ENCODE data around the gene TMEM179. TPM values are rescaled to one million over a fixed set of nuclear protein-coding genes. Genes with fewer than 3 reads are reported as not detected.

TMEM179 gene
- polyA plus RNA-seq, 1 donor (not counting 4 experiments of a cell fraction or from before 2014, with no cell fraction given) = not detected

GRCh38 chr14:104584557-104584956, 20.0 kb downstream of the TMEM179 start:
- Histone ChIP-seq H3K36me3 (ENCODE audit: control insufficient read depth in 2 of 2, extremely low read depth in 1 of 2, insufficient read depth in 2 of 2, low read length in 2 of 2) (no peaks in the 10 kb centered on the region), H3K27me3 (ENCODE audit: control insufficient read depth, extremely low read depth, insufficient read depth, low read length) (peaks cover 48% of the 10 kb centered on the region)
- FAIRE-seq = no peak

GRCh38 chr14:104583424-104584306, 20.9 kb downstream of the TMEM179 start:
- Histone ChIP-seq H3K27ac (ENCODE audit: control insufficient read depth, insufficient read depth, low read length) (no peak overlapping the region), H3K4me1 (ENCODE audit: control insufficient read depth, extremely low read depth, insufficient read depth, low read length) (no peaks in the 10 kb centered on the region), H3K9me1 (ENCODE audit: control insufficient read depth, extremely low read depth, insufficient read depth, low read length) (no peaks in the 10 kb centered on the region), H3K9ac (ENCODE audit: control insufficient read depth, extremely low read depth, insufficient read depth, low read length) (no peak overlapping the region), H3K4me2 (ENCODE audit: control insufficient read depth, extremely low read depth, insufficient read depth, low read depth, low read length) (no peak overlapping the region), H3K79me2 (ENCODE audit: control insufficient read depth, insufficient read depth, low read length) (no peaks in the 10 kb centered on the region), H3K27me3 (ENCODE audit: control insufficient read depth, extremely low read depth, insufficient read depth, low read length) (peaks cover 56% of the 10 kb centered on the region), H4K20me1 (ENCODE audit: control insufficient read depth, extremely low read depth, insufficient read depth, low read length) (peaks cover 2% of the 10 kb centered on the region), H2AFZ (ENCODE audit: control insufficient read depth, low read length) (no peak overlapping the region), H3K4me3 (ENCODE audit: control insufficient read depth in 2 of 3, extremely low read depth in 1 of 3, insufficient read depth in 2 of 3, low read depth in 1 of 3, low read length in 3 of 3) (no peak overlapping the region), H3K9me3 (ENCODE audit: control insufficient read depth, low read depth, low read length) (no peaks in the 10 kb centered on the region), H3K36me3 (ENCODE audit: control insufficient read depth in 2 of 2, extremely low read depth in 1 of 2, insufficient read depth in 2 of 2, low read length in 2 of 2) (no peaks in the 10 kb centered on the region)
- no peak for DNase-seq (ENCODE audit: low read depth, low spot score)
- FAIRE-seq = no peak
- dilution Hi-C loops (cut with MboI; ENCODE audit: extremely low pct_ligation_motif_present, low sequenced_read_pairs) = no loop called here
- TF ChIP-seq CTCF (optimal IDR thresholded peaks at IDR 0.05 in 1 of 3, IDR thresholded peaks at IDR 0.05 in 1 of 3, conservative IDR thresholded peaks at IDR 0.05 in 1 of 3; ENCODE audit: extremely low read depth in 1 of 3, insufficient read depth in 2 of 3, low read length in 3 of 3) = no peak
- no peak for TF ChIP-seq EZH2 (IDR thresholded peaks at IDR 0.05; ENCODE audit: low read length)

More at GRCh38 chr14:104584557-104584956, 20.0 kb downstream of the TMEM179 start:
- Histone ChIP-seq H3K9me1 (ENCODE audit: control insufficient read depth, extremely low read depth, insufficient read depth, low read length) (no peaks in the 10 kb centered on the region), H3K79me2 (ENCODE audit: control insufficient read depth, insufficient read depth, low read length) (no peaks in the 10 kb centered on the region), H3K4me2 (ENCODE audit: control insufficient read depth, extremely low read depth, insufficient read depth, low read depth, low read length) (no peak overlapping the region), H3K4me3 (ENCODE audit: control insufficient read depth in 2 of 3, extremely low read depth in 1 of 3, insufficient read depth in 2 of 3, low read depth in 1 of 3, low read length in 3 of 3) (no peak overlapping the region), H2AFZ (ENCODE audit: control insufficient read depth, low read length) (no peak overlapping the region), H3K27ac (ENCODE audit: control insufficient read depth, insufficient read depth, low read length) (no peak overlapping the region), H4K20me1 (ENCODE audit: control insufficient read depth, extremely low read depth, insufficient read depth, low read length) (peaks cover 2% of the 10 kb centered on the region), H3K9ac (ENCODE audit: control insufficient read depth, extremely low read depth, insufficient read depth, low read length) (no peak overlapping the region), H3K4me1 (ENCODE audit: control insufficient read depth, extremely low read depth, insufficient read depth, low read length) (no peaks in the 10 kb centered on the region), H3K9me3 (ENCODE audit: control insufficient read depth, low read depth, low read length) (no peaks in the 10 kb centered on the region)
- dilution Hi-C loops (cut with MboI; ENCODE audit: extremely low pct_ligation_motif_present, low sequenced_read_pairs) = no loop called here
- TF ChIP-seq EZH2 (IDR thresholded peaks at IDR 0.05; ENCODE audit: low read length) (no peak), CTCF (optimal IDR thresholded peaks at IDR 0.05 in 1 of 3, IDR thresholded peaks at IDR 0.05 in 1 of 3, conservative IDR thresholded peaks at IDR 0.05 in 1 of 3; ENCODE audit: extremely low read depth in 1 of 3, insufficient read depth in 2 of 3, low read length in 3 of 3) (no peak)
- DNase-seq (ENCODE audit: low read depth, low spot score) = no peak
